Measurements from ENCODE around the gene ASPDH.

DNA sequence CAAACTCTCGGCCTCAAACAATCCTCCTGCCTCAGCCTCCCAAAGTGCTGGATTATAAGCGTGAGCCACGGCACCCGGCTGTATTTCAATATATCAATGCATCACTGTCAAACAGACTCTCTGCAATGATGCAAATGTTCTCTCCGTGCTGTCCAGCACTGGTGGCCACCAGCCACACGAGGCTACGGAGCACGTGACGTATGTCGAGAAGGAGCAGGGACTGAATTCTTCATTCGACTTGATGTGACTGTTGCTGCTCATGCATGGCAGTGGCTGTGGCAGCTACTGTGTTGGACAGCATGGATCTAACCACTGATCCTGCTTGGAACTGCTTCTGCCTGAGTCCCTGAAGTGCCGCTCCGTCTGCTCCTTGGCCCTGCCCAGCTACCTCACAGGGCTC, 44.7 kb upstream of the ASPDH start:
- no peak for TF ChIP-seq EP300 (IDR thresholded peaks at IDR 0.05)
- TF ChIP-seq, protein P1, sequence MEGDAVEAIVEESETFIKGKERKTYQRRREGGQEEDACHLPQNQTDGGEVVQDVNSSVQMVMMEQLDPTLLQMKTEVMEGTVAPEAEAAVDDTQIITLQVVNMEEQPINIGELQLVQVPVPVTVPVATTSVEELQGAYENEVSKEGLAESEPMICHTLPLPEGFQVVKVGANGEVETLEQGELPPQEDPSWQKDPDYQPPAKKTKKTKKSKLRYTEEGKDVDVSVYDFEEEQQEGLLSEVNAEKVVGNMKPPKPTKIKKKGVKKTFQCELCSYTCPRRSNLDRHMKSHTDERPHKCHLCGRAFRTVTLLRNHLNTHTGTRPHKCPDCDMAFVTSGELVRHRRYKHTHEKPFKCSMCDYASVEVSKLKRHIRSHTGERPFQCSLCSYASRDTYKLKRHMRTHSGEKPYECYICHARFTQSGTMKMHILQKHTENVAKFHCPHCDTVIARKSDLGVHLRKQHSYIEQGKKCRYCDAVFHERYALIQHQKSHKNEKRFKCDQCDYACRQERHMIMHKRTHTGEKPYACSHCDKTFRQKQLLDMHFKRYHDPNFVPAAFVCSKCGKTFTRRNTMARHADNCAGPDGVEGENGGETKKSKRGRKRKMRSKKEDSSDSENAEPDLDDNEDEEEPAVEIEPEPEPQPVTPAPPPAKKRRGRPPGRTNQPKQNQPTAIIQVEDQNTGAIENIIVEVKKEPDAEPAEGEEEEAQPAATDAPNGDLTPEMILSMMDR (IDR thresholded peaks at IDR 0.05), result no peak
- TF ChIP-seq POLR2A (IDR thresholded peaks at IDR 0.05), result no peak
